Mesenchymal stem cell (in vitro differentiated cells and primary cell): ENCODE results near the gene ZNF547. TPM values are rescaled to one million over a fixed set of nuclear protein-coding genes. Genes with fewer than 3 reads are reported as not detected.
A peak's percentile ranks its signal among the peaks of the same experiment; 100 is the strongest.

Experiments used
- DNase-seq: peaks from one replicate; pipeline ENCODE4 v3.0.0-alpha.2; 2013
- H2AFZ ChIP-seq: one replicate; pipeline ENCODE4 v1.6.1; 2013; ENCODE audit warnings: low read depth, mild to moderate bottlenecking, control low read depth, inconsistent platforms, low read length, moderate library complexity
- H2AK5ac ChIP-seq: 2 replicates; pipeline ENCODE4 v1.6.1; 2013; ENCODE audit warnings: low read length, moderate library complexity, mild to moderate bottlenecking, inconsistent platforms; ENCODE audit not compliant: severe bottlenecking
- H2BK120ac ChIP-seq: one replicate; pipeline ENCODE4 v1.6.1; 2013; ENCODE audit warnings: low read depth, mild to moderate bottlenecking, inconsistent platforms, low read length, moderate library complexity
- H2BK12ac ChIP-seq, 2 experiments: one replicate each; pipeline ENCODE4 v1.6.1; 2013; ENCODE audit warnings: inconsistent platforms in 2 of 2, low read length in 2 of 2, mild to moderate bottlenecking in 2 of 2, moderate library complexity in 2 of 2, control low read depth in 1 of 2
- H2BK15ac ChIP-seq: one replicate; pipeline ENCODE4 v1.6.1; 2013; ENCODE audit warnings: mild to moderate bottlenecking, low read depth, inconsistent platforms; ENCODE audit not compliant: poor library complexity, severe bottlenecking
- H2BK5ac ChIP-seq: 2 replicates; pipeline ENCODE4 v1.6.1; 2013; ENCODE audit warnings: low read depth, mild to moderate bottlenecking, low read length, control low read depth, inconsistent platforms; ENCODE audit not compliant: poor library complexity, severe bottlenecking
- H3K14ac ChIP-seq, 2 experiments: one replicate each; pipeline ENCODE4 v1.6.1; 2013; ENCODE audit warnings: inconsistent platforms in 2 of 2, low read length in 2 of 2, control low read depth in 1 of 2, mild to moderate bottlenecking in 1 of 2, moderate library complexity in 1 of 2
- H3K18ac ChIP-seq, 2 experiments: one replicate each; pipeline ENCODE4 v1.6.1; 2013; ENCODE audit warnings: inconsistent platforms in 2 of 2, low read length in 2 of 2, control low read depth in 1 of 2, low read depth in 1 of 2, mild to moderate bottlenecking in 1 of 2
- H3K23ac ChIP-seq, 2 experiments: one replicate each; pipeline ENCODE4 v1.6.1; 2013; ENCODE audit warnings: inconsistent platforms in 2 of 2, low read length in 2 of 2, mild to moderate bottlenecking in 2 of 2, moderate library complexity in 2 of 2, control low read depth in 1 of 2
- H3K27ac ChIP-seq: 2 replicates; pipeline ENCODE4 v1.5.1; 2013; ENCODE audit warnings: mild to moderate bottlenecking, moderate library complexity, low read length, control low read depth, inconsistent platforms; ENCODE audit not compliant: poor library complexity, severe bottlenecking
- H3K27me3 ChIP-seq, 2 experiments: 2 replicates each; pipeline versions ENCODE4 v1.6.1 to v1.7.0; 2013; ENCODE audit warnings: low read length in 2 of 2, mild to moderate bottlenecking in 2 of 2, moderate library complexity in 2 of 2, control low read depth in 1 of 2, inconsistent platforms in 1 of 2; ENCODE audit not compliant: control insufficient read depth in 1 of 2, insufficient read depth in 1 of 2
- H3K36me3 ChIP-seq, 2 experiments: 2 replicates each; pipeline versions ENCODE4 v1.6.1 to v1.7.0; 2013; ENCODE audit warnings: low read length in 2 of 2, control low read depth in 1 of 2, inconsistent platforms in 1 of 2, low read depth in 1 of 2, mild to moderate bottlenecking in 1 of 2; ENCODE audit not compliant: insufficient read depth in 2 of 2, control insufficient read depth in 1 of 2
- H3K4ac ChIP-seq, 2 experiments: one replicate each; pipeline ENCODE4 v1.6.1; 2013; ENCODE audit warnings: inconsistent platforms in 2 of 2, low read length in 2 of 2, mild to moderate bottlenecking in 2 of 2, moderate library complexity in 2 of 2, control low read depth in 1 of 2, low read depth in 1 of 2
- H3K4me1 ChIP-seq: 2 replicates; pipeline ENCODE4 v1.6.1; 2013; ENCODE audit warnings: low read depth, low read length, control low read depth; ENCODE audit not compliant: control insufficient read depth, insufficient read depth
- H3K4me2 ChIP-seq: 2 replicates; pipeline ENCODE4 v1.6.1; 2013; ENCODE audit warnings: low read length, mild to moderate bottlenecking, inconsistent platforms; ENCODE audit not compliant: poor library complexity, severe bottlenecking
- H3K4me3 ChIP-seq, 2 experiments: 2 replicates each; pipeline versions ENCODE4 v1.5.1 to v1.7.0; 2013; ENCODE audit warnings: low read length in 2 of 2, mild to moderate bottlenecking in 2 of 2, control low read depth in 1 of 2, low read depth in 1 of 2; ENCODE audit not compliant: insufficient read depth in 1 of 2
- H3K79me1 ChIP-seq: replicated peaks from 2 replicates; pipeline ENCODE4 v1.6.1; 2013; ENCODE audit warnings: mild to moderate bottlenecking, control low read depth, low read length, inconsistent platforms; ENCODE audit not compliant: poor library complexity, severe bottlenecking
- H3K9ac ChIP-seq: 2 replicates; pipeline ENCODE4 v1.7.0; 2013; ENCODE audit warnings: mild to moderate bottlenecking, low read length, moderate library complexity
- H3K9me3 ChIP-seq: 2 replicates; pipeline ENCODE4 v1.7.0; 2013; ENCODE audit warnings: mild to moderate bottlenecking, low read length; ENCODE audit not compliant: control insufficient read depth
- H4K8ac ChIP-seq: one replicate; pipeline ENCODE4 v1.6.1; 2013; ENCODE audit warnings: inconsistent platforms, mild to moderate bottlenecking, low read length, moderate library complexity
- H4K91ac ChIP-seq: one replicate; pipeline ENCODE4 v1.6.1; 2013; ENCODE audit warnings: mild to moderate bottlenecking, low read length, inconsistent platforms
- WGBS: methylation state at CpG from one replicate; pipeline ENCODE4 v1.1.7; 2013; ENCODE audit warnings: mixed read lengths; 5-methylcytosine and 5-hydroxymethylcytosine counted together
- polyA plus RNA-seq, 2 experiments: library from polyadenylated mRNA; stranded (reverse); fragments of 200-250 nt; gene quantifications; one replicate each; pipeline ENCODE4 v1.2.3, GENCODE V29; 2013

The ZNF547 gene
- 1.2 TPM for polyA plus RNA-seq (2013, experiment 1 of 2)
- polyA plus RNA-seq (2013, experiment 2 of 2), result 1.0 TPM

DNA sequence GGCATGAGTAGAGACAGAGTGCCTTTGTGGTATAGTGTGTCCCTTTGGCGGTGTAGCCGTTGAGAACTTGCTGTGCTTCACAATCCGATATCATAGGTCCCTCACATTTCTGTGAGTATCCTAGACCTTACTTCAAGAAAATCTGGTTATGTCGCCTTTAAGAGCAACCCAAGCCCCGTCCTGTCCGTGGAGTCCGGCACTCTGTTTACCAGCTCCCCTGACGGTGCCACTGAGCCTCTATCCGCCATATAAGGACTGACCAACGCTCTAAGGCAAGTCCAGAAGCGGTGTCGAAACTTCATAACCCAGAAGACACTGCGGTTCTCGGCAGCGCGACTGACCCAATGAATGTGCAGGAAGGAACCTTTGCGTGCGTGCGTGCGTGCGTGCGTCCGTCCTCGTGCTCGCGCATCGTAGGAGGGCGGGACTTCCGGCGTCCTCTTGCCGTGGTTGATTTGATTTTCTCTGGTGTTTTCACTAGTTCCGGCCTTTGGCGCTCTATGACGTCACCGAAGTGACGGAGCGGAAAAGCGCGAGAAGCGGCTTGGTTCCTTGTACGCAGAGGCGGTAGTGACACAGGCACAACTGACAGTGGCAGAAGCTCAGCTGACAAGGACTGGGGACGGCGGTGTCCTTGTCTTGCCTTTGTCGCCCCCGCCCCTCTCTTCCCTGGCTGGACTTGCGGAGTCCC is at the start of gene ZNF547, which contains the start of gene TRAPPC2B:
Gene ZNF547, plus strand, starts transcription at position 555 of the 691 bp plus-strand sequence. CDS start 5,005 bp downstream, outside the sequence.
Gene TRAPPC2B, plus strand, starts transcription at position 555 of the 691 bp plus-strand sequence. CDS start 1,283 bp downstream, outside the sequence.
- Histone ChIP-seq H3K18ac (peak within 1 kb of the TSS; percentile 21 to 49), H2BK5ac (no peak within 1 kb of the TSS), H3K9ac (peak within 1 kb of the TSS; percentile 92), H2BK120ac (no peak within 1 kb of the TSS), H4K91ac (no peak within 1 kb of the TSS), H3K27ac (peak within 1 kb of the TSS; percentile 20), H2AK5ac (no peak within 1 kb of the TSS), H3K4me2 (peak within 1 kb of the TSS; percentile 81), H2BK12ac (no peak within 1 kb of the TSS), H2BK15ac (no peak within 1 kb of the TSS), H4K8ac (peak within 1 kb of the TSS; percentile 54), H3K9me3 (no peaks in the 10 kb centered on the region), H3K79me1 (peaks cover 27% of the 10 kb centered on the region), H3K4ac (peak within 1 kb of the TSS in 1 of 2 experiments; percentile 19), H3K36me3 (peaks cover 12 to 18% of the 10 kb centered on the region in 2 experiments), H3K27me3 (no peaks in the 10 kb centered on the region), H3K4me1 (peaks cover 4% of the 10 kb centered on the region), H2AFZ (peak within 1 kb of the TSS; percentile 60), H3K23ac (no peak within 1 kb of the TSS), H3K4me3 (peak within 1 kb of the TSS; percentile 68 to 85), H3K14ac (peak within 1 kb of the TSS in 1 of 2 experiments; percentile 11)
- DNase-seq, result peak; percentile 100
- 1% methylated on average over 45 of the region's 47 CpGs for WGBS

DNA sequence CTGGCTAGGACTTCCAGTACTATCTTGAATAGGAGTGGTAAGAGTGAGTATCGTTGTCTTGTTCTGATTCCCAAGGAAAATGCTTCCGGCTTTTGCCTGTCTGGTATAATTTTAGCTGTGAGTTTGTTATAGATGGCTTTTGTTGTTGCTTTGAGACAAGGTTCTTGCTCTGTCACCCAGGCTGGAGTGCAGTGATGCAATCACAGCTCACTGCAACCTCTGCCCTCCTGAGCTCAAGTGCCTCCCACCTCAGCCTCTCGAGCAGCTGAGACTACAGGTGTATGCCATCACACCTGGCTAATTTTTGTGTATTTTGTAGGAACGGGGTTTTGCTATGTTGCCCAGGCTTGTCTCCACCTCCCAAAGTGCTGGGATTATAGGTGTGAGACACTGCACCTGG is 49.2 kb upstream of the ZNF547 start:
- Histone ChIP-seq H3K4me1 (no peaks in the 10 kb centered on the region), H4K91ac (no peak overlapping the region), H3K9ac (no peak overlapping the region), H2BK120ac (no peak overlapping the region), H4K8ac (no peak overlapping the region), H2BK15ac (no peak overlapping the region), H3K36me3 (no peaks in the 10 kb centered on the region), H3K27me3 (peaks cover 0 to 13% of the 10 kb centered on the region in 2 experiments), H3K79me1 (no peaks in the 10 kb centered on the region), H2AK5ac (no peak overlapping the region), H3K9me3 (peaks cover 5% of the 10 kb centered on the region), H3K4me2 (no peak overlapping the region), H3K4me3 (no peak overlapping the region), H3K18ac (no peak overlapping the region), H2BK12ac (no peak overlapping the region), H2BK5ac (no peak overlapping the region), H2AFZ (no peak overlapping the region), H3K14ac (no peak overlapping the region), H3K4ac (no peak overlapping the region), H3K27ac (no peak overlapping the region), H3K23ac (no peak overlapping the region)
- 77% methylated on average over 4 of the region's 4 CpGs for WGBS
- no peak for DNase-seq

DNA sequence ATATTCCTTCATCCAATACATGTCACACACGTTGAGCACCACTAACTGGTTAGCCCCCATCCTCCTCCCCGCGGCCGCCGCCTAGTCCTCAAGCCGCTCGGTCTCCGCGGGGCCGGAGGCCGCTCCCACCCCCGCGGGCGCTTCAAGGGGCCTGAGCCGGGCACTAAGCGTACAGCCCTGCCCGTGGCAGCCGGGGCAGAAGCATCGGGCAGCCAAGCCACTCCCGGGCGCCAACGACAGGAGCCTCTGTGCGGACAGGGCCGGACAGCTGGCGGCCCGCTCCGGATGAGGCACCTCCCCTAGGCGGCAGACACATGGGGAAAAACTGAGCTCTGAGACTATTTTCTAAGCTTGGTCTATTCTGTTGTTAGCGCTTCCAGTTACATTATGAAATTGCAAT is 45.8 kb upstream of the ZNF547 start:
- H3K4me3 ChIP-seq, result peak overlapping the region; percentile 28 to 63
- H3K79me1 ChIP-seq, result peaks cover 9% of the 10 kb centered on the region
- no peak overlapping the region for H3K18ac ChIP-seq
- H2BK15ac ChIP-seq, result no peak overlapping the region
- WGBS, result 63% methylated on average over 28 of the region's 29 CpGs
- no peak overlapping the region for H3K23ac ChIP-seq
- H2AK5ac ChIP-seq, result no peak overlapping the region
- peaks cover 9% of the 10 kb centered on the region for H3K4me1 ChIP-seq
- peak overlapping the region; percentile 27 for H4K8ac ChIP-seq
- H3K27me3 ChIP-seq, result peaks cover 0 to 7% of the 10 kb centered on the region in 2 experiments
- H3K27ac ChIP-seq, result no peak overlapping the region
- no peak overlapping the region for H2BK5ac ChIP-seq
- H3K9ac ChIP-seq, result peak overlapping the region; percentile 62
- no peak overlapping the region for H4K91ac ChIP-seq
- DNase-seq, result no peak
- H3K14ac ChIP-seq, result no peak overlapping the region
- H3K36me3 ChIP-seq, result no peaks in the 10 kb centered on the region
- no peak overlapping the region for H2BK12ac ChIP-seq
- H3K4ac ChIP-seq, result no peak overlapping the region
- peaks cover 3% of the 10 kb centered on the region for H3K9me3 ChIP-seq
- H2AFZ ChIP-seq, result peak overlapping the region; percentile 69
- no peak overlapping the region for H2BK120ac ChIP-seq
- peak overlapping the region; percentile 4 for H3K4me2 ChIP-seq

DNA sequence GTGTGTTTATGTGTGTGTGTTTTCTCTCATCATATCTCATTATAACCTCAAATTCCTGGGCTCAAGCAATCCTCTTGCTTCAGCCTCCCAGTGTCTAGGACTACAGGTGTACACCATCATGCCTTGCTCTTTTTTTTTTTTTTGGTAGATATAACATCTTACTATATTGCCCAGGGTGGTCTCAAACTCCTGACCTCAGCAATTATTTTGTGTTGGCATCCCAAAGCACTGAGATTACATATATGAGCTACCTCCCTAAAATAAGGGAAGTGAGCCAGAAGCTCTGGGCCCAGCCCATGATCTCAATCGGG is 43.5 kb upstream of the ZNF547 start:
- Histone ChIP-seq H3K4me2 (peak overlapping the region; percentile 53), H2BK120ac (no peak overlapping the region), H2BK12ac (no peak overlapping the region), H2AK5ac (peak overlapping the region; percentile 21), H3K27me3 (peaks cover 0 to 7% of the 10 kb centered on the region in 2 experiments), H2AFZ (peak overlapping the region; percentile 88), H4K91ac (no peak overlapping the region), H3K23ac (no peak overlapping the region), H3K4me1 (peaks cover 9% of the 10 kb centered on the region), H3K14ac (no peak overlapping the region), H3K9ac (peak overlapping the region; percentile 97), H3K4me3 (peak overlapping the region; percentile 80 to 100), H3K9me3 (no peaks in the 10 kb centered on the region), H3K27ac (peak overlapping the region; percentile 76), H3K36me3 (peaks cover 9 to 16% of the 10 kb centered on the region in 2 experiments), H3K18ac (peak overlapping the region; percentile 40 to 93), H2BK5ac (no peak overlapping the region), H3K79me1 (peaks cover 16% of the 10 kb centered on the region), H4K8ac (peak overlapping the region; percentile 94), H2BK15ac (no peak overlapping the region), H3K4ac (peak overlapping the region in 1 of 2 experiments; percentile 86)
- 8% methylated on average over 1 of the region's 1 CpG for WGBS
- no peak for DNase-seq
